Nephron (organoid): ENCODE measurements around the gene SPTBN4.

Experiments used
- H3K27ac Mint-ChIP-seq, 3 experiments: 2 replicates each; pipeline ENCODE4 v1.8.0; 2020; ENCODE audit warnings: mixed read lengths in 3 of 3, mild to moderate bottlenecking in 2 of 3, moderate library complexity in 1 of 3
- H3K27me3 Mint-ChIP-seq: 2 replicates; pipeline ENCODE4 v1.8.0; 2021; ENCODE audit warnings: low read depth, mild to moderate bottlenecking, moderate library complexity, mixed read lengths
- H3K36me3 Mint-ChIP-seq: 2 replicates; pipeline ENCODE4 v1.8.0; 2020; ENCODE audit warnings: low read depth, mixed read lengths
- H3K4me1 Mint-ChIP-seq: 2 replicates; pipeline ENCODE4 v1.8.0; 2020; ENCODE audit warnings: mixed read lengths
- H3K4me3 Mint-ChIP-seq, 3 experiments: 2 replicates each; pipeline ENCODE4 v1.8.0; 2020; ENCODE audit warnings: mild to moderate bottlenecking in 3 of 3, mixed read lengths in 3 of 3, moderate library complexity in 2 of 3
- H3K9me3 Mint-ChIP-seq: 2 replicates; pipeline ENCODE4 v1.8.0; 2020; ENCODE audit warnings: mixed read lengths
- TF ChIP-seq, protein P1 (sequence below), 3 experiments: fragments of 200-600 bp; sonication (generic); IDR thresholded peaks; one replicate each; pipeline ENCODE4 v1.5.0; 2021; ENCODE audit warnings: antibody characterized with exemption in 3 of 3; ENCODE audit not compliant: unreplicated experiment in 3 of 3

The SPTBN4 gene

DNA sequence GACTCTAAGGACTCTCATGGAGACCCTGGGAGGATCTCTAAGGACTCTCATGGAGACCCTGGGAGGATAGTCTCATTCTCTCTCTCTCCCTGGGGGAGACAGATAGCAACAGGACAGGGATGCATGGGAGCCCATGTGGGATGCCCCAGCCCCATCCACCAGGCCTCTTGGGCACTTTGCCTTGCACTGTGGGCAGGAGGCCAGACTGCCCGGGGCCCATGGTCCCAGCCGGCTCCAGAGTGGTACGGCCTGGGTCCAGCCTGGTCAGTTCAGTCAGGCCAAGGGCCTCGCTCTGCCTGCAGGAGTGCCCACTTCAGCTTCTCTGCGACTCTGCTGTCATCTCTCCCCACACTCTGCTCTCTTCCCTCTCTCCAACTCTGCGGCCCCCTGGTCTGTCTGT is 61.3 kb downstream of the SPTBN4 start:
- peaks cover 18% of the 10 kb centered on the region for H3K4me1 Mint-ChIP-seq
- H3K9me3 Mint-ChIP-seq, result no peaks in the 10 kb centered on the region
- peaks cover 45% of the 10 kb centered on the region for H3K27me3 Mint-ChIP-seq
- H3K36me3 Mint-ChIP-seq, result no peaks in the 10 kb centered on the region
- TF ChIP-seq, protein P1, sequence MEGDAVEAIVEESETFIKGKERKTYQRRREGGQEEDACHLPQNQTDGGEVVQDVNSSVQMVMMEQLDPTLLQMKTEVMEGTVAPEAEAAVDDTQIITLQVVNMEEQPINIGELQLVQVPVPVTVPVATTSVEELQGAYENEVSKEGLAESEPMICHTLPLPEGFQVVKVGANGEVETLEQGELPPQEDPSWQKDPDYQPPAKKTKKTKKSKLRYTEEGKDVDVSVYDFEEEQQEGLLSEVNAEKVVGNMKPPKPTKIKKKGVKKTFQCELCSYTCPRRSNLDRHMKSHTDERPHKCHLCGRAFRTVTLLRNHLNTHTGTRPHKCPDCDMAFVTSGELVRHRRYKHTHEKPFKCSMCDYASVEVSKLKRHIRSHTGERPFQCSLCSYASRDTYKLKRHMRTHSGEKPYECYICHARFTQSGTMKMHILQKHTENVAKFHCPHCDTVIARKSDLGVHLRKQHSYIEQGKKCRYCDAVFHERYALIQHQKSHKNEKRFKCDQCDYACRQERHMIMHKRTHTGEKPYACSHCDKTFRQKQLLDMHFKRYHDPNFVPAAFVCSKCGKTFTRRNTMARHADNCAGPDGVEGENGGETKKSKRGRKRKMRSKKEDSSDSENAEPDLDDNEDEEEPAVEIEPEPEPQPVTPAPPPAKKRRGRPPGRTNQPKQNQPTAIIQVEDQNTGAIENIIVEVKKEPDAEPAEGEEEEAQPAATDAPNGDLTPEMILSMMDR (IDR thresholded peaks at IDR 0.05; ENCODE audit: unreplicated experiment in 3 of 3), result no peak
- H3K4me3 Mint-ChIP-seq, result peak overlapping the region in 1 of 3 experiments; percentile 55
- no peak overlapping the region for H3K27ac Mint-ChIP-seq

DNA sequence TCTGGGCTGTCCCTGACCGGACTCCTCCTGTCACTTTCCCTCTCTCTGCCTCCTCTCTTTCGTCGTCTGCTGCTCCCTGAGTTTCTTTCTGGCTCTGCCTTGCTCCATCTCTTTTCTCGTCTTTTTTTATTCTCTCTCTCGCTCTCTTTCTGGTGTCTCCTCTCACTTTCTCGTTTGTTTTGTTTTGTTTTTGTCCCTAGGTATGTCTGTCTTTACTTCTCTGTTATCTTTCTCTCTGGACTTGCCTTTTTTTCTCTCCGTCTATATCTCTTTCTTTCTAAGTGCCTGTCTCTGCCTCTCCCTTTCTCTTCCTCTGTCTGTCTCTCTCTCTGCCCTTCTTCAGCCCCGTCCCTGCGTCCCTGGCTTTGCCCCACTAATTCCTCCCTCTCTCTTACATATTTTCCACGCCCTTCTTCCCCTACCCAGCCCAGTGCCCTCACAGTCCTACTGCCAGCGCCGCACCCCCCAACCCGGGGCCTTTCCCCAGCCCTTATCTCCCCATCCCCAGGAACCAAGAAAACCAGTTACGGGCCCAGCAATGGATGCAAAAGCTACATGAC is 61.8 kb downstream of the SPTBN4 start:
- no peak overlapping the region for H3K27ac Mint-ChIP-seq
- H3K27me3 Mint-ChIP-seq, result peaks cover 47% of the 10 kb centered on the region
- H3K36me3 Mint-ChIP-seq, result no peaks in the 10 kb centered on the region
- H3K4me3 Mint-ChIP-seq, result peak overlapping the region; percentile 17 to 55 (median 40)
- peaks cover 18% of the 10 kb centered on the region for H3K4me1 Mint-ChIP-seq
- H3K9me3 Mint-ChIP-seq, result no peaks in the 10 kb centered on the region
- TF ChIP-seq, protein P1 (IDR thresholded peaks at IDR 0.05; ENCODE audit: unreplicated experiment in 3 of 3), result no peak

DNA sequence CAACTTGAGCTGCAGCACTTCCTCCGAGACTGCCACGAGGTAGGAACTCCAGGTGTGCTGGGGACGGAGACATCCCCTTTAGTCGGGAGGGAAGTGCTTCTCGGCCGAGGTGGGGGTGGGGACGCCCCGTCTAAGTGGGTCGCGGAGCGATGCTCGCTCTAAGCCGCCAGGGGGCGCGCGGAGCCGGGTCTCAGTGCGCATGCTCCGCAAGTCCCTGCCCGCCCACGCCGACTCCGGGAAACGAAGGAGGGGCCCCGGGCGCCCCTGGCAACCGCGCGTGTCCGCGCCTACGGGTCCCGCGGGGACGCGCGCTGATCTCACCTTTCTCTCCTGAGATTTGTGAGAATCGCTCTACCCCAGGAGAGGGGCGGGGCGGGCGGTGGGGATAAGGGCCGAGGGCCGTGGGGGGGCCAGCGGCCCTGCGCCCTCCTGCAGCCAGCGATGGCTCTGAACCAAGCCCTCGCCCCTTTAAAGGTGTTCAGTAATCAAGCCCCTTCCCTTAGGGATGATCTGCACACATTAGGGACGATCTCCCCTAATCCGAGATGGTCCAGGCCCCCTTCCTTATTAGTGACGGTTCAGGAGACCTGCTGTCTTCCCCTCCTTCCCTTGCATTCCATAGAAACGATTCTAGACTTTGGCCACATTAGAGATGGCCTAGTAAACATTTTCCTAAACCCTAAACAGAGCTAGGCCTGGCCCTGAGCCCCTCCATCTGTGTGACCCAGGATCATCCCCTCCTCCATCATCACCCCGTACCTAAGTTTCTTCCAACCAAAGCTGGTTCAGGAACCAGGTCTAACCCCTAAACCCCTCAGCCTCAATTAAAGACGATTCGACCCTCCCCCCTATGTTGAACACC is 62.5 kb downstream of the SPTBN4 start:
- H3K4me1 Mint-ChIP-seq, result peaks cover 18% of the 10 kb centered on the region
- H3K27me3 Mint-ChIP-seq, result peaks cover 45% of the 10 kb centered on the region
- TF ChIP-seq, protein P1 (IDR thresholded peaks at IDR 0.05; ENCODE audit: unreplicated experiment in 3 of 3), result peak; percentile 93 to 96 (median 96)
- H3K9me3 Mint-ChIP-seq, result no peaks in the 10 kb centered on the region
- peak overlapping the region; percentile 14 to 45 (median 37) for H3K27ac Mint-ChIP-seq
- H3K36me3 Mint-ChIP-seq, result no peaks in the 10 kb centered on the region
- H3K4me3 Mint-ChIP-seq, result peak overlapping the region; percentile 78 to 82 (median 79)

DNA sequence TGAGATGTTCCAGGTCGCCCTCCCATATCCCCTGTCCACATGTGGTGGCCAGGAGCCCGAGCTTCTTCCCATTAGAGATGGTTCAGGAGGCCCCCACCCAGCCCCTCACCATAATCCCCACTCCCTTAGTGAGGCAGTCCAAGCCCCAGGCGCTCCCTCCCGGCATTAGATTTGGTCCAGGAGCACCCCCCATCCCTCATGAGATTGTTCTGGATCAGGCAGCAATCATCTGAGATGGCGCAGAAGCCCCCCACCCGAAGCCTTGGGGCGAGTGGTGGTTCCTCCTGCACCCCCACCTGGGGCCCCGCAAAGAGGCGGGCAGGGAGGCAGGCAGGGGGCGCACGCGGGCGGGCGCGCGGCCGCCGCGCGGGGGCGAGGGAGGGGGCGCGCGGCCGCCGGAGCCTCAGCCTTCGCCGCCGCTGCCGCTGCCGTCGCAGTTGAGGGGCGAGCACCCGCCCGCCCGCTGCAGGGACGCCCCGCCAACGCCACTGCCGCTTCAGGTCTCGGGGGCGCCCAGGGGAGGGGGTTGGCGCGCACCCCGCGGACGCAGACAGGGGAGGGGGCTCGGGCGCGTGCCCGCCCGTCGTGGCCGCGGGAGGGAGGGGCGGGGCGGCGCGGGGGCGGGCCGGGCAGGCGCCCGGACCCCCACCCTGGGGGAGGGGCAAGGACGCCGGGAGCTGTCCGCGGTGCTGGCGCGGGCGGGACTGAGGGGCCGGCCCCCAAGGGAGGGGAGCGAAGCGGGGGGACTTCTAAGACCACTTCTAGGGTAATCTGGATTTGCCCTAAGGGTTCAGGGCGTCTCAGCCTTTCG is 63.5 kb downstream of the SPTBN4 start:
- Mint-ChIP-seq H3K9me3 (no peaks in the 10 kb centered on the region), H3K4me1 (peaks cover 18% of the 10 kb centered on the region), H3K27ac (peak overlapping the region in 1 of 3 experiments; percentile 14), H3K36me3 (no peaks in the 10 kb centered on the region), H3K27me3 (peaks cover 44% of the 10 kb centered on the region), H3K4me3 (peak overlapping the region; percentile 78 to 82 (median 79))
- TF ChIP-seq, protein P1 (IDR thresholded peaks at IDR 0.05; ENCODE audit: unreplicated experiment in 3 of 3), result no peak

DNA sequence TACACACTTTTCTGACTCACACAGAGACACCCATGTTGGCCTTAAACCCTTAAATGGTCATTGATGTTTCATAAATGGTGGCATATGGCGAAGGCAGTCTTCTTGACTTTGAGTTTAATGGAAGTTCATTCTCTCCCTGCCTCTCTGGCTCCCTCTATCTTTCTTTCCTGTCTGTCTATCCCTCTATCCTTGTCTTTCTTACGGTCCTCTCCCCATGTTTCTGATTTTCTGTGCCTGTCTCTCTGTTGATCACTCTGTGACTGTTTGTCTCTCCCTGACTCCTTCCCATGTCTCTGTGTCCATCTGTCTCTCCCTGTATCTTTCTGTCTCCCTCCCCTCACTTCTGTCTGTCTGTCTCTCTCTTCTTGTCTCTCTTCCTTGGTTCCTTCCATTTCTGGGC is 66.7 kb downstream of the SPTBN4 start:
- Mint-ChIP-seq H3K27ac (no peak overlapping the region), H3K9me3 (no peaks in the 10 kb centered on the region), H3K36me3 (no peaks in the 10 kb centered on the region), H3K4me3 (no peak overlapping the region), H3K27me3 (peaks cover 39% of the 10 kb centered on the region), H3K4me1 (peaks cover 11% of the 10 kb centered on the region)
- TF ChIP-seq, protein P1 (IDR thresholded peaks at IDR 0.05; ENCODE audit: unreplicated experiment in 3 of 3), result no peak
